ENCODE results near the gene SORT1.

SORT1 gene

DNA sequence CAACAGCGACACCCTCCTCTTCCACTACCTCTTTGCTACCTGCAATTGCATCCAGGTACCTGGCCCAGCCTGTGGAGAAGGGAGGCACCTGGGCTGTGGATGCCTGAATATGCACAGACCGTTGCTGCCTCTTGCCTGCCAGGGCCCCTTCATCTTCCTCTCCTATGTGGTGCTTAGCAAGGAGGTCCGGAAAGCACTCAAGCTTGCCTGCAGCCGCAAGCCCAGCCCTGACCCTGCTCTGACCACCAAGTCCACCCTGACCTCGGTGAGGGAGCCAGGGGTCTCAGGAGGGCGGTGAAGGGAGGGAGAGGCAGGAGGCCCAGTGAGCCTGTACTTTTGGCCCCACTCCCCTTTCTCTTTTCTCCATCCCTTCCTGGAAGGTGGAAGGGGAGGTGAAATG, 126.3 kb downstream of the SORT1 start:
- TF ChIP-seq TCF4 (CRISPR knock-in tag; IDR thresholded peaks at IDR 0.05; ENCODE audit: borderline replicate concordance) = no peak
- no peak for TF ChIP-seq ARNTL (CRISPR knock-in tag; IDR thresholded peaks at IDR 0.05; ENCODE audit: borderline replicate concordance, low read depth)
- no peak for TF ChIP-seq PATZ1 (CRISPR knock-in tag; IDR thresholded peaks at IDR 0.05; ENCODE audit: borderline replicate concordance)
- TF ChIP-seq ZNF565 (CRISPR knock-in tag; conservative IDR thresholded peaks at IDR 0.05; ENCODE audit: low read depth) = no peak
- TF ChIP-seq ZFP3 (CRISPR knock-in tag; IDR thresholded peaks at IDR 0.05) = no peak
- no peak for TF ChIP-seq TOX (CRISPR knock-in tag; IDR thresholded peaks at IDR 0.05; ENCODE audit: borderline replicate concordance)
- TF ChIP-seq CSDC2 (CRISPR knock-in tag; IDR thresholded peaks at IDR 0.05) = no peak
- no peak for TF ChIP-seq OSR1 (CRISPR knock-in tag; IDR thresholded peaks at IDR 0.05)
- no peak for TF ChIP-seq CREB5 (CRISPR knock-in tag; IDR thresholded peaks at IDR 0.05; ENCODE audit: low read depth)
- TF ChIP-seq CSRNP3 (CRISPR knock-in tag; IDR thresholded peaks at IDR 0.05) = no peak
- TF ChIP-seq ZFP30 (CRISPR knock-in tag; IDR thresholded peaks at IDR 0.05) = no peak
- no peak for TF ChIP-seq ZNF8 (CRISPR knock-in tag; IDR thresholded peaks at IDR 0.05)
- TF ChIP-seq ZNF70 (CRISPR knock-in tag; IDR thresholded peaks at IDR 0.05) = no peak
- TF ChIP-seq GLIS3 (CRISPR knock-in tag; IDR thresholded peaks at IDR 0.05) = no peak
- TF ChIP-seq ISL1 (CRISPR knock-in tag; IDR thresholded peaks at IDR 0.05) = no peak
- TF ChIP-seq ESRRG (CRISPR knock-in tag; IDR thresholded peaks at IDR 0.05) = no peak
- TF ChIP-seq RARB (CRISPR knock-in tag; IDR thresholded peaks at IDR 0.05) = no peak
- TF ChIP-seq ZC3H10 (CRISPR knock-in tag; IDR thresholded peaks at IDR 0.05) = no peak
- TF ChIP-seq, protein P1, sequence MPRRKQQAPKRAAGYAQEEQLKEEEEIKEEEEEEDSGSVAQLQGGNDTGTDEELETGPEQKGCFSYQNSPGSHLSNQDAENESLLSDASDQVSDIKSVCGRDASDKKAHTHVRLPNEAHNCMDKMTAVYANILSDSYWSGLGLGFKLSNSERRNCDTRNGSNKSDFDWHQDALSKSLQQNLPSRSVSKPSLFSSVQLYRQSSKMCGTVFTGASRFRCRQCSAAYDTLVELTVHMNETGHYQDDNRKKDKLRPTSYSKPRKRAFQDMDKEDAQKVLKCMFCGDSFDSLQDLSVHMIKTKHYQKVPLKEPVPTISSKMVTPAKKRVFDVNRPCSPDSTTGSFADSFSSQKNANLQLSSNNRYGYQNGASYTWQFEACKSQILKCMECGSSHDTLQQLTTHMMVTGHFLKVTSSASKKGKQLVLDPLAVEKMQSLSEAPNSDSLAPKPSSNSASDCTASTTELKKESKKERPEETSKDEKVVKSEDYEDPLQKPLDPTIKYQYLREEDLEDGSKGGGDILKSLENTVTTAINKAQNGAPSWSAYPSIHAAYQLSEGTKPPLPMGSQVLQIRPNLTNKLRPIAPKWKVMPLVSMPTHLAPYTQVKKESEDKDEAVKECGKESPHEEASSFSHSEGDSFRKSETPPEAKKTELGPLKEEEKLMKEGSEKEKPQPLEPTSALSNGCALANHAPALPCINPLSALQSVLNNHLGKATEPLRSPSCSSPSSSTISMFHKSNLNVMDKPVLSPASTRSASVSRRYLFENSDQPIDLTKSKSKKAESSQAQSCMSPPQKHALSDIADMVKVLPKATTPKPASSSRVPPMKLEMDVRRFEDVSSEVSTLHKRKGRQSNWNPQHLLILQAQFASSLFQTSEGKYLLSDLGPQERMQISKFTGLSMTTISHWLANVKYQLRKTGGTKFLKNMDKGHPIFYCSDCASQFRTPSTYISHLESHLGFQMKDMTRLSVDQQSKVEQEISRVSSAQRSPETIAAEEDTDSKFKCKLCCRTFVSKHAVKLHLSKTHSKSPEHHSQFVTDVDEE (CRISPR knock-in tag; IDR thresholded peaks at IDR 0.05) = no peak
- ATAC-seq = no peak

- no peak for ATAC-seq
Observed at GRCh38 chr1:109270623-109271317, 126.9 kb downstream of the SORT1 start.

More at GRCh38 chr1:109270623-109271317, 126.9 kb downstream of the SORT1 start:
- no peak for TF ChIP-seq ZNF70 (CRISPR knock-in tag; IDR thresholded peaks at IDR 0.05)
- no peak for TF ChIP-seq ESRRG (CRISPR knock-in tag; IDR thresholded peaks at IDR 0.05)
- TF ChIP-seq TCF4 (CRISPR knock-in tag; IDR thresholded peaks at IDR 0.05; ENCODE audit: borderline replicate concordance) = no peak
- no peak for TF ChIP-seq ZNF8 (CRISPR knock-in tag; IDR thresholded peaks at IDR 0.05)
- TF ChIP-seq ARNTL (CRISPR knock-in tag; IDR thresholded peaks at IDR 0.05; ENCODE audit: borderline replicate concordance, low read depth) = no peak
- TF ChIP-seq GLIS3 (CRISPR knock-in tag; IDR thresholded peaks at IDR 0.05) = no peak
- TF ChIP-seq BACH2 (CRISPR knock-in tag; IDR thresholded peaks at IDR 0.05; ENCODE audit: borderline replicate concordance) = no peak
- TF ChIP-seq CSDC2 (CRISPR knock-in tag; IDR thresholded peaks at IDR 0.05) = no peak
- no peak for TF ChIP-seq CSRNP3 (CRISPR knock-in tag; IDR thresholded peaks at IDR 0.05)
- TF ChIP-seq, protein P1 (CRISPR knock-in tag; IDR thresholded peaks at IDR 0.05) = no peak
- no peak for TF ChIP-seq PATZ1 (CRISPR knock-in tag; IDR thresholded peaks at IDR 0.05; ENCODE audit: borderline replicate concordance)
- no peak for TF ChIP-seq PPARA (CRISPR knock-in tag; IDR thresholded peaks at IDR 0.05; ENCODE audit: borderline replicate concordance)
- TF ChIP-seq ZFP30 (CRISPR knock-in tag; IDR thresholded peaks at IDR 0.05) = no peak
- no peak for TF ChIP-seq OSR1 (CRISPR knock-in tag; IDR thresholded peaks at IDR 0.05)
- no peak for TF ChIP-seq SNAI2 (CRISPR knock-in tag; IDR thresholded peaks at IDR 0.05)
- TF ChIP-seq CREB5 (CRISPR knock-in tag; IDR thresholded peaks at IDR 0.05; ENCODE audit: low read depth) = no peak

All from SK-N-SH treated with all-trans-retinoic acid at 6 μM for 48 hours (cell line).